AG04449 (cell line): Measurements from ENCODE around the gene ZBTB12.

ENCODE experiments used
- CTCF ChIA-PET: fragments of 350-600 bp; formaldehyde crosslinking; extraction: SDS; loops from one replicate; lab custom pipeline; 2021; ENCODE audit warnings: antibody characterized with exemption; lab: Yijun Ruan, JAX
- POLR2A ChIA-PET: fragments of 400-600, 350-600 bp; formaldehyde crosslinking; extraction: SDS; loops from one replicate; lab custom pipeline; 2020; ENCODE audit warnings: antibody characterized with exemption, inconsistent platforms; lab: Yijun Ruan, JAX
- DNase-seq: peaks from one replicate; pipeline ENCODE4 v3.0.0-alpha.2; 2010; ENCODE audit warnings: low read depth, low spot score
- H3K4me3 ChIP-seq: 2 replicates; pipeline ENCODE4 v1.5.1; 2011; ENCODE audit warnings: low read depth, mild to moderate bottlenecking, control low read depth, low read length
- CTCF ChIP-seq: IDR thresholded peaks from one replicate; pipeline ENCODE4 v1.5.1; 2011; ENCODE audit warnings: mild to moderate bottlenecking, moderate library complexity, low read length, control low read depth, inconsistent platforms; ENCODE audit not compliant: insufficient read depth; ENCODE audit errors: missing control alignments

The ZBTB12 gene

DNA sequence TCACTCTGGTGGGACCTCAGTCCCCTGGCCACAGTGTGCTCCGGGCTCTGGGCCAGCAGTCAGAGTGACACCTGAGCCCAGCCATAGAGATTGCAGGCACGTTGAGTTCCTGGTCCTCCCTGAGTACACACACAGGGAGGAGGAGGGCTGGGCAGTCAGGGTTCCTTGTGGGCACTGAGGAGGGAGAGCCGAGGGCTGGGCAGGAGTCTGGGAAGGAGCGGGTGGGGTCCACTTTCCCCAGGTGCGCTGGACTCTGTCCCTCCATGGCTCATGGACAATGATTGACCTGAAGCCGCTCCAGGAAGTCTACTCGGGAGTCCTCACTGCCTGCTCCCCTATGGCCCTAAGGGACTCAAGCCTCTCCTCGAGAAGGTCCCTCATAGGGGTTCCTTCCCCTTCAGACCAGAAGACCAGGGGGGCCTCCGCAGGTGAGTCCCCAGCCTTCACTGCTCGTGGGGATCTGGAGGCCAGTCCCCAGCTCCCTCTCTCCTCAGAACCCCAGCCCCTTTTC, 24.2 kb downstream of the ZBTB12 start:
- DNase-seq = no peak
- ChIA-PET POLR2A (no interaction called here), CTCF (interaction anchor here (4.3 kb wide), 1 partner anchor 11 kb away, joined by 44 read pairs; no protein-coding TSS in a partner anchor)
- no peak for TF ChIP-seq CTCF
- no peak overlapping the region for H3K4me3 ChIP-seq

DNA sequence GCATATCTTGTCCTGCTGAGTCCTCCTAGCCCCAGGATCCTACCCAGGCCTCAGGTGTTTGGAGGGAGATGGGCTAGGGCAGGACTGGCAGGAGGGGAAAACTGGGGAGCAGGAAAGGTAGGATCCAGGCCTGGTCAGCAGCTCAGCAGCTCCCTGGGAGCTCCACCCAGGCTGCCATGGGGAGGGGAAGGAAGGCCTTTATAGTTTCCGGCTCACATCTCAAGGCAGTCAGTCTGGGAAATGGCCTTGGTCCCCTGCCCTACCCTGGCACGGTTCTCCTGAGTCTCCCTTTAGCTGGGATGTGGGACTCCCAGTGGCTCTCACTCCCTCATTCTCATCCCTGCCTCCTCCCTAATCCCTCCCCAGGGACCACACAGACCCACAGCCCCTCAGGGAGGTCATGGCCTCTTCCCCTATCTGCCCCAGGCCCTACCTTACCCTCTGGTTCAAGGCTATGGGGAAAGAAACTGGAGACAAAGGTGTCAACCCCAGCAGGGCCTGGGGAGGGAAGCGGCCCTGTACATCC, 24.7 kb downstream of the ZBTB12 start:
- ChIA-PET CTCF (interaction anchor here (4.3 kb wide), 1 partner anchor 12 kb away, joined by 44 read pairs; no protein-coding TSS in a partner anchor), POLR2A (no interaction called here)
- H3K4me3 ChIP-seq = no peak overlapping the region
- no peak for TF ChIP-seq CTCF
- DNase-seq = no peak

- DNase-seq = no peak
- CTCF ChIA-PET = interaction anchor here (0.9 to 4.3 kb wide), 5 partner anchors 8 to 330 kb away, joined by 3 to 44 read pairs (median 6); partner anchors contain the start of gene ATP6V1G2
- no peak overlapping the region for H3K4me3 ChIP-seq
- POLR2A ChIA-PET = no interaction called here
- no peak for TF ChIP-seq CTCF
These were observed 25.5 kb downstream of the ZBTB12 start for GRCh38 chr6:31876357-31876756.

DNA sequence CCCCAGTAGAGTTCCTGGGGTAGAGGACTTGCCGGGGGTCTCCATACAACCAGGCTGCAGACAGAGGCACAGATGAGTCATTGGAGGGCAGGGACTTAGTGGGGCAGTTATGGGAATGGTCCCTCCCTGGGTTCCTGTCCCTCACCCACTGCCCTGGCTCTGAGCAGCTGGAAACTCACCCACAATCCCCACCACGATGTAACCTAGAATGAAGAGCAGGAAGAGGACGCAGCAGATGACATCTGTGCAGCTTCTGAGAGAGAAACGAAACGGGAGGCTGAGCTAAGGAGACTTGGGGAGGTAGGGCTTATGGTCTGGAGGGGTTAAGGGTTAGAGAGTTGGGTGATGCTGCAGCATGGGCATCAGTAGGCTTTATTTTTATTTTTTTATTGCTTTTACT, 26.0 kb downstream of the ZBTB12 start:
- no peak for TF ChIP-seq CTCF
- ChIA-PET POLR2A (no interaction called here), CTCF (interaction anchor here (0.7 to 4.3 kb wide), 6 partner anchors 9 to 330 kb away, joined by 3 to 44 read pairs (median 5); partner anchors contain the start of gene ATP6V1G2)
- no peak for DNase-seq
- H3K4me3 ChIP-seq = no peak overlapping the region

DNA sequence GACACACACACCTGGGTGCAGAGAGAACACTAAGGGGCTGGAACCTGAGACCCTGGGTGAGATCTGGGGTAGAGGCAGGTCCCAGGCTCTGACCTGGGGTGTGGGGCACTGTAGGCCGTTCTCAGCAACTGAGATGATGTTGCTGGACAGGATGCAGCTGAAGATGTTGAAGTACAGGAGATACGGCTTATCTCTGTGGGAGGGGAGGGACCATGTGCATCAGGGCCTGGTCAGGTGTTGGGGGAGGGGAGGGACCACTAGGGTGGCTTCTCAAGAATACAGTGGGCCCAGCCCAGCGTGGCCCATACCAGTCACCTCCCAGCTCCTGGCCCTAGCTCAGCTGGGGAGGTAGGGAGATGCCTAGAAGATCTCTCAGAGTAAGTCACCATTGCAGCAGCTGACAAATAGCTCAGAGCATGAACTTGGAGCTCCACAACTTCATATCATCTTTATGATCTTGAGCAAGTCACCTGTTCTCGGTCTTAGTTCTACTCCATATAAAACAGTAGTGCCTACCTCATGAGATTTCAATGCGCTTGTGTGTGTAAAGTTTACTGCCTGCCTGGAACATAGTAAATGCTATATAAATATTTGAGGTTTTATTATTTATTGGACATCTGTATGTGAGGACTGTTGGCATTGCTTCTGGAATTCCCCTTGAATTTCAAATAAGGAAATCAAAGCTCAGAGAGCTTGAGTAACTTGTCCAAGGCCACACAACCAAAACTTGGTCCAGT, 26.9 kb downstream of the ZBTB12 start:
- POLR2A ChIA-PET = no interaction called here
- TF ChIP-seq CTCF = no peak
- CTCF ChIA-PET = interaction anchor here (0.7 to 4.3 kb wide), 6 partner anchors 9 to 329 kb away, joined by 3 to 44 read pairs (median 6); partner anchors contain the start of gene ATP6V1G2
- DNase-seq = peak; percentile 21
- H3K4me3 ChIP-seq = no peak overlapping the region
